HuH-7.5 (cell line): ENCODE data around the gene CLRN3.

ENCODE experiments used
- DNase-seq: peaks from one replicate; pipeline ENCODE4 v3.0.0; 2011; ENCODE audit warnings: low spot score

Gene CLRN3

DNA sequence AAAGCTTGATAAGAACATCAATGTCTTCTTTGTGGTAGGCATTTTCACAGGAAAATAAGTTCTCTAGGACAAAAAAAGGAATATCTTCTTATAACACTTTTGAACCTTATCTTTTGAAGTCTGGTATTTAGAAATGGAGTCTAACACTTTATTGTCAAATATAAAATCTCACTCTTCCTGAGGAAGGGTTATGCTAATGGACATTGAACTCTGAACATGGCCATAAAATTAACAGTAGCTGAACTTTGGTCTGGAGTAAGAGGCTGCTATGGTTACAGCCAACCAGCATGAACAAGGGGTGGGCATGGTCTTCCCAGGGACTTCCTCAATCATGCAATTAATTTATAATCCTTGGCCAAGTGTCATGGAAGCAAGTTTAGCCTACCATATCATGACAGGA lies at the start of gene CLRN3:
TSS of gene CLRN3 (minus strand) at position 199 of the 400 bp plus-strand sequence. CDS start at position 42, 157 bp downstream.
- no peak for DNase-seq

- no peak for DNase-seq
Measured at GRCh38 chr10:127940866-127941640, 48.3 kb upstream of the CLRN3 start.

GRCh38 chr10:127939786-127940330 lies 47.1 kb upstream of the CLRN3 start:
- no peak for DNase-seq

DNA sequence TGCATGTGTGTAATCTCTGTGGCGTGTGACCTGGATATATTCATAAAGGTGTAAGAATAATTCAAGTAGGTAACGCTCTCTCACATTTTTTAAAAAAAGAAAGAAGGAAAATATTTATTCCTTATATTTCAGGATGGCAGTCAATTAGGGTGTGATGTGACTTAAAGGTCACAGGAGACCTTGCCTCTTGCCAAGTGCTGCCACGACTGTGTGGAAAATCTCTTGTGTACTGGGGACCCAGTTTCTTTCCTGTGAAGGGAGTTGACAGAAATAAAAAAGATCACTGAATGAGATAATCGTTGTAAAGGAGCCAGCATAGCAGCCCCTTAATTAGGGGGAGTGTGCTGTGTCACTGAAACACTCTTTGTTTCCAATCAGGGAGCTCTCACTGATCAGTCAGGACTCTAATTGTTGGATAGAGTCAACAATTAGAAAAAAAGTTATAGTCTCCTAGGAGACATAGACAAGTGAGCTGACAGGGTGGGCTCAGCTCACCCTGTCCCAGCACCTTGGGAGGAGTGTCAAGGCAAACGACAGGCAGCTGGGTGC lies 45.2 kb upstream of the CLRN3 start:
- DNase-seq = no peak

- DNase-seq = no peak
Measured at GRCh38 chr10:127937069-127937468, 44.3 kb upstream of the CLRN3 start.

DNA sequence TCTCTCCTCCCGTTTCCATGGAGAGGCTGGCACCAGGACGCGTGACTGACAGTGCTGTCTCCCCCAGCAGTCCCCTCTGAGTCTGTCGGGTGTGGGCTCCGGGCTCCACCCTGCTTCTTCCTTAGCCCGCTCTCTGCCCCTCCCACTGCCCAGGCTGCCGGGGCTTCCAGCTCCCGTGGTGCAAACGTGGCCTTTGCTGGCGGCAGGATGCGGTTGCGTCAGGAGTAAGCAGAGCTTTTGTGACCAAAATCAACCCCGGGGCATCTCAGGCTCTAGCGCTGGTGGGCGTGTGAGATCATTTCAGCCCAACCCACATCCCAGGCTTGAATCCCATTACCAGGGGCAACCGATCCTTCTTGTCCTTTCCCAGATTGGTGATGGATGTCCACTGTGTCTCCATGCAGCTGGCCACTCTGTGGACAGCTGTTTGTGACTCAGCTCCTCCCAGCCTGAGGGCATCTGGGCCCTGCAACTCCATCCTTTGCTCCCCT lies 42.4 kb upstream of the CLRN3 start:
- DNase-seq = no peak

DNA sequence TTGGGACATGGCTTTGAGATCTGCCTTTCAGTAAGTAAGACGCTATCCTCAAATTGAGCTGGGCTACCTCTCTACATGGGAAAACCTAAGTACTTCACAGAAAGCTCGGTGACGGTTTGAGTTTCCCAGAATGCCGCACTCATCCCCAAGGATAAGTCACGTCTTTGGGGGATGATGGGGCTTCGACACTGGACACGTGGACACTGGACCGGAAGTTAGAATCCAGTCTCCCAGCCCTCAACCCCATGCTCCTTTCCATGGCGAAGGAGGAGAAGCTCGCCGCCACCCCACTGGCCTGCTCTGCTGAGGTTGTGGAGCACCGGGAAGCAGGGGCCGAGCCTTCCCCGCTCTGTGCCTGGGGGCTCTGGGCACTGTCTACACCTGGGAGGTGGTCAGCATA lies 41.6 kb upstream of the CLRN3 start:
- DNase-seq = no peak

DNA sequence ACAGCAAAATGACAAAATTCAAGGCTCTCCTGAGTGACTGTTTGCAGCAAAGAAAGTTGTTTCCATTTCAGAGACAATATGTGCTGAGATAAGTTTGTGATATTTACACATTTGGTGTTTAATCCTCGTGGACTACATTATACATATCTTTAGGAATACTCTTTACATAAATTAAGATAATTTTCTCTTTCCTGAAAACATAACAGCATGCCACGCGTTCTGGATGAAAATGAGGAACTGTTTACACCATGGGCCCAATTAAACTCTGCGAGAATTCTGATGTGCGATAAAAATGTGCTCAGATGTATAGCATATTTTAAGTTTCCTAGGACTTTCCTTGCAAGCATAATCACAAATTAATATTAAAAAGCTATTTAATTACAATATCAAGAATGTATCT lies 40.5 kb upstream of the CLRN3 start:
- DNase-seq = no peak

DNA sequence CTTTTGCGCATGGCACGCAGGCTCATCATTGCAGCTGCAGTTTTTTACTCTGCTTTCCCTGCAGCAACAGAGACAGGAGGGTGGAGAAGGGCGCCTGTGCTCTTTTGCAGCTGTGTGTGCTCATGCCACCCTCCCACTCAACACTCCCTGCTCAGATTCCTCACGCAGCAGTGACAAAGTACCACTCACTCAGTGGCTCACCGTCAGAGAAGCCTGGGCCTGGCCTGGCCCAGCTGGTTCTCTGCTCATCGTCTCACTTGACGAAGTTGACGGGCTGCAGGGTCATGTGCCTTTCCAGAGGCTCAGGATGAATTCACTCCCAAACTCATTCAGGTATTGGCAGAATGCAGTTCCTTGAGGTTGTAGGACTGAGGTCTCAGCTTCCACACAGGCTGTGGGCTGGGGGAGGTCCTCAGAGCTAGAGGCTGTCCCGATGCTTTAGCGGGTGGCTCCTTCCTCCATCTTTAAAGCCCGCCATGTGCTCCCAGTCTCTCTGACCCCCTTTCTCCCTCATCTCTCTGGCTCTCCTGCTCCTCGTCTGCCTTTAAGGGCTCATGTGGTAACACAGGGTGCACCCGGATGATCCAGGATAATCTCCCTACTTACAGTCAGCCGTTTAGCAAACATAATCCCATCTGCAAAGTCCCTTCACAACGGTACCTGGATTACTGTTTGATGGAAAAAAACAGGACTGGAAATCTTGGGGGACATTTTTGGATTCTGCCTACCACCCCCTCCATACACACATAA lies 40.0 kb upstream of the CLRN3 start:
- no peak for DNase-seq

GRCh38 chr10:127928021-127928806 lies 35.5 kb upstream of the CLRN3 start:
- no peak for DNase-seq

GRCh38 chr10:127926455-127926854 lies 33.7 kb upstream of the CLRN3 start:
- no peak for DNase-seq

GRCh38 chr10:127925471-127926207 lies 32.9 kb upstream of the CLRN3 start:
- no peak for DNase-seq

DNA sequence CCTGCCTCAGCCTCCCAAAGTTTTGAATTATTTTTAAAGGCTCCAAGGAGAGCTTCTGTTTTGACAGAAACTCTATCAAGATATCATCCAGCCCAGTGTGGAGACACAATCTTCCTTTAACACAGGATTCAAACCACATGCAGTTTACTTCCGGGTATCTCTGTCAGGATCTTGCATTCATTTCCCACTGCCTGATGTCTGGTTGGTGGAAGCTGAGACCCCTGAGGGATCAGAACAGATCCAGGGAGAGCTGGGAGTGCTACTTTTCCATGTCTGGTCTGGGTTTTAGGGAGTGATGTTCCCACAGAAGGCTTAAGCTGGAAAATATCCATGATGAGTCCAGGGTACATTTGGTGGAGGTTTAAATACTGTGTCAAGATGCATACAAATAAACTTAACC lies 30.9 kb upstream of the CLRN3 start:
- DNase-seq = no peak

GRCh38 chr10:127922675-127923366 lies 30.1 kb upstream of the CLRN3 start:
- DNase-seq = no peak

DNA sequence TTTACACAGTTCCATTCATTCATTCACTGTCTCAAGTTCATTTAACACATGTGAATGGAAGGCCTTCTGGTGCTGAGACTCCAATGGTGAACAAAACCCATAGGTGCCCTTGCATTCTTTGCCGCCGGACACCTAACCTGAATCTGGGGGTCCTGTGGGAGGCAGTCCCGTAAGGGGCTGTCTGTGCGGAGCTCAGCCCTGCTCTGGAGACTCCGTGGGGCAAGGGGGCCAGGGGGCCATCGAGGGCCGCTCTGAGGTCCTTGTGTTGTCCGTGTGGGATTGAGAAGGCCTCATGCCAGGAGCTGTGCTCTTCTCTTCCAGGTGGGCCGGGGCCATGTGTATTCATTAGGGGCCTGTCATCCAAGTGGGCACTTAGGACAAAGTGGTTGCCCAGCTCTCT lies 29.5 kb upstream of the CLRN3 start:
- DNase-seq = no peak

- DNase-seq = no peak
Measured at GRCh38 chr10:127921753-127922145, 29.0 kb upstream of the CLRN3 start.

DNA sequence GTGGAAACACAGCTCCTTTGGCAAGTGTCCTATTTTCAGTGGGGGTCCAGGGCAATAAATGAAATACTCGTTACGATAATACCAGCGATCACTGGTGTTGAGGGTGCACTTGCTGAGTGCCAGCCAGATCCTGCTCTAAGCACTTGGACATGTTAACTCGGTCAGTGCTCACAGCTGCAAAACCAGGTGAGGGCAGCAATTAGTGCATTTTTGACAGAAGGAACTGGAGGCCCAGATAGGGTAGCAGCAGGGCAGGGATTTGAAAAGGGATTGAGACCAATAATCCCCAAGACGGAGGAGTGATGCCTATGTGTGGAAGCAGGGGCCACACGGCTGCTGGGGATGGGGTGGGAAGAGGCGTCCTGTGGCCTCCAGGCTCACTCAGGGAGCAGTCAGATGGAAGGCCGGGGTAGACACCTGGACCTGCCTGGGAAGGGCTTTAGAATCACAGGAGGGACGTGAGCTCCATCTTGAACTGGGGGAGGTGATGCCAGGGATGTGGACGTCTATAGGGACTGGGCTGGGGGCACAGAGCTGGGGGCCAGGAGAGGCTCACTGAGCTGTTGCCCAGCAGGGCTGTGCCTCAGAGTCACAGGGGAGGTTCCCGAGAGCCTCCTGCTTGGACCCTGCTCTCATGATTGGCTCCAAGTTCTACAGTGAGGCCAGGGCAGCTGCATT lies 28.5 kb upstream of the CLRN3 start:
- no peak for DNase-seq

DNA sequence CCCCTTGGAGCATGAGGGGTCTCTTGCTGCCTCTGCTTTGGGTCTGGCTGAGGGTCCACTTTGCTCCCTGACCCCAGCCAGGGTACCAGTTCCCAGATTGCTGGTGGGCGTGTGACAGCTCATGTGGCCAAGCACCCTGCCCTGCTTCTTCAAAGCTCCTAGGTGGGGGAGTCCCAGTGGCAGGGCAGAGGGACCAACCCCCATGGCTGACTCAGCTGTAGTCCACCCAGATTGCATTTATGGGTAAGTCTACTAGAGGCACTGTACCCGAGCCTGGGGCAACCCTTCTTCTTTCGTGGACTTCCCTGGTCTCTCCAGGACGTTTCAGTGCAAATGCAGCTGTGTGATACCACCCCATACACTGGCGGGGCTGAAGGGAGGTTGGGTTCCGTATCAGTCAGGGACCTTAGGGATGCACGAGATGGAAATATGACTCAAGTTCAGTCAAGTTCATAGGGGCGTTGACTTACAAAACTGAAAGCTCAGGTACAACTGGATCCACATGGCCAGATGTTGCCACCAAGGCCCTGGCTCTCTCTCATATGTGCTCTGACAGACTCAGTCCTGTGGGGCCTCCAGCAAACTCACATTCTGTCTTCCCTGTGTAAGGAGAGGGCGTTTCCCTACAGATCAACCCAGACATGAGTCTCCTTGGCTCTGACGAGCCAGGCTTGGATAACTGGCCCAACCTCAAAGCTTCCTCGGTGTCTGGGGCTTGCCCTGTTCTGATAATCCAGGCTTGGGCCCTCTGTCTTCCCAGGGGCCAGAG lies 27.7 kb upstream of the CLRN3 start:
- no peak for DNase-seq
